ENCODE measurements around the gene NTN5.
"Not testable (repeated sequence)": the region's sequence is repeated elsewhere in the genome, so short reads cannot be mapped to it uniquely, and the experiment has no call there.

NTN5 gene

DNA sequence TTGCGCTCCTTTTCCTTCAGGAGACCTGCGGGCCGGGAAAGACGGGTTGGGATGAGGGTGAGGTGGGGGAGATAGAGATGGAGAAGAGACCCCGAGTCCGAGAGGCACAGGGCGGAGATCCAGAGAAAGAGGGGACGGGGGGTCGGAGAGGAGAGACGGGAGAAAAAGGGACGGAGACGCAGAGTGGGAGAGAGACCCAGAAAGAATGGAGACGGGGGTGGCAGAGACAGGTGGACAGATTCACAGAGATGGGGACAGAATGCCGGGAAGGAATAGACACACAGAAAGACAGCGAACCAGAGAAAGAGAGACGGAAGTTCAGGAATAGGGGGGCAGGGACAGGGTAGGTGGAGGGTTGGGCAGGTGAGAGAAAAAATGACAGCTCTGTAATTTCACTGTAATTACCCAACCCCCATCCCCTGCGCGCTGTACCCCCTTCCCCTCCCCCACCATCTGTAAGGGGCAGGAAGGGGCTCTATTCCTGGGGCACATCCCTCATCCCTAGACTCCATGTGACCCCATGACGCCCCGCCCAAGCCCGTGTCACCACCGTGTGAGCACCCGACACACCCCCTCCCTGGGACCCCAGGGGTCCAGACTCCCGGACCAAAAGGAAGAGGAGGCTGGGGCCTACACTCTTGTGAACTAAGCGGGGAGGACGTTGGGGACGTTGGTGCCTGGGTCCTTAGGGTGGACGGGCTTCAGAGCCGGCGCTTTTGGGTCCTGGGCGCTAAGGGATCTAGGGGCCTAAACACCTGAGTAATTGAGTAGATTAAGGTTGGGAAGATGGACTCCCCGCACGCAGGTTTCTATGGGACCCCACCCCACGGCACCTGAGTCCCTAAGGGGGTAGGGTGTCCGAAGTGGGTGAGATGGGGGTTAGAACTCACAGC lies 36.6 kb downstream of the NTN5 start:
- TF ChIP-seq, protein P1, sequence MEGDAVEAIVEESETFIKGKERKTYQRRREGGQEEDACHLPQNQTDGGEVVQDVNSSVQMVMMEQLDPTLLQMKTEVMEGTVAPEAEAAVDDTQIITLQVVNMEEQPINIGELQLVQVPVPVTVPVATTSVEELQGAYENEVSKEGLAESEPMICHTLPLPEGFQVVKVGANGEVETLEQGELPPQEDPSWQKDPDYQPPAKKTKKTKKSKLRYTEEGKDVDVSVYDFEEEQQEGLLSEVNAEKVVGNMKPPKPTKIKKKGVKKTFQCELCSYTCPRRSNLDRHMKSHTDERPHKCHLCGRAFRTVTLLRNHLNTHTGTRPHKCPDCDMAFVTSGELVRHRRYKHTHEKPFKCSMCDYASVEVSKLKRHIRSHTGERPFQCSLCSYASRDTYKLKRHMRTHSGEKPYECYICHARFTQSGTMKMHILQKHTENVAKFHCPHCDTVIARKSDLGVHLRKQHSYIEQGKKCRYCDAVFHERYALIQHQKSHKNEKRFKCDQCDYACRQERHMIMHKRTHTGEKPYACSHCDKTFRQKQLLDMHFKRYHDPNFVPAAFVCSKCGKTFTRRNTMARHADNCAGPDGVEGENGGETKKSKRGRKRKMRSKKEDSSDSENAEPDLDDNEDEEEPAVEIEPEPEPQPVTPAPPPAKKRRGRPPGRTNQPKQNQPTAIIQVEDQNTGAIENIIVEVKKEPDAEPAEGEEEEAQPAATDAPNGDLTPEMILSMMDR (IDR thresholded peaks at IDR 0.05; ENCODE audit: borderline replicate concordance, insufficient read depth, low read depth, low read length), result no peak
- peak overlapping the region; percentile 62 for H3K4me3 ChIP-seq (ENCODE audit: low read depth, low read length)

DNA sequence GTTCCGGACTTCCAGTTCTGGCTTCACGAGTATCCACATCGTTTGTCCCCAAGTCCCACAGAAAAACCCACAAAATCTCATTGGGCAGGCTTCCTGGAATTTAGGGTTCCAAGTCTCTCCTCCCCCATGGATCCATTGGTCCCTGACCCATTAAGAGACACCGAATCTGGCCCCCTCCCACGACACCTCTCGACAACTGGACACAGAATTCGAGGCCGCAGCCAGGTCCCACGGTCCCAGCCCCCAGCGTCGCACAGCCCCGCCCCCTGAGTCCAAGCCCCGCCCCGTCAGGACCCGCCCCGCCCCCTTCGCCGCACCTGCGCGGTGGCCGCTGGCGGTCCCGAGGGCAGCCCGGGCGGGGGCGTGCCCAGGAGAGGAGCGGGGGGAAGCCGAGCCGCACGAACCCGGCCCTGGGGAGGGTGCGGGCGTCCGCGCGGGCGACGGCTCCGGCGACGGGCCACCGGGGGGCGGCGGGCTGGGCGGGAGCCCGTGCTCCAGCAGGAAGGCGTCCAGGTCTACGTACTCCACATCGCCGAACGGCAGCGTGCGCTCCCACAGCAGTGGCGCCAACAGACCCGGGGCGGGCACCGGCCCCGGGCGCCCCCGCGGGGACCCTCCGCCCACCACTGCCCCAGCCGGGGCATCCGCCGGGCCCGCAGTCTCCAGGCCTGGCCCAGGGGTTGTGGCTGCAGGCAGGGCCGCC lies 37.4 kb downstream of the NTN5 start:
- peak overlapping the region; percentile 62 for H3K4me3 ChIP-seq (ENCODE audit: low read depth, low read length)
- TF ChIP-seq, protein P1 (IDR thresholded peaks at IDR 0.05; ENCODE audit: borderline replicate concordance, insufficient read depth, low read depth, low read length), result no peak

DNA sequence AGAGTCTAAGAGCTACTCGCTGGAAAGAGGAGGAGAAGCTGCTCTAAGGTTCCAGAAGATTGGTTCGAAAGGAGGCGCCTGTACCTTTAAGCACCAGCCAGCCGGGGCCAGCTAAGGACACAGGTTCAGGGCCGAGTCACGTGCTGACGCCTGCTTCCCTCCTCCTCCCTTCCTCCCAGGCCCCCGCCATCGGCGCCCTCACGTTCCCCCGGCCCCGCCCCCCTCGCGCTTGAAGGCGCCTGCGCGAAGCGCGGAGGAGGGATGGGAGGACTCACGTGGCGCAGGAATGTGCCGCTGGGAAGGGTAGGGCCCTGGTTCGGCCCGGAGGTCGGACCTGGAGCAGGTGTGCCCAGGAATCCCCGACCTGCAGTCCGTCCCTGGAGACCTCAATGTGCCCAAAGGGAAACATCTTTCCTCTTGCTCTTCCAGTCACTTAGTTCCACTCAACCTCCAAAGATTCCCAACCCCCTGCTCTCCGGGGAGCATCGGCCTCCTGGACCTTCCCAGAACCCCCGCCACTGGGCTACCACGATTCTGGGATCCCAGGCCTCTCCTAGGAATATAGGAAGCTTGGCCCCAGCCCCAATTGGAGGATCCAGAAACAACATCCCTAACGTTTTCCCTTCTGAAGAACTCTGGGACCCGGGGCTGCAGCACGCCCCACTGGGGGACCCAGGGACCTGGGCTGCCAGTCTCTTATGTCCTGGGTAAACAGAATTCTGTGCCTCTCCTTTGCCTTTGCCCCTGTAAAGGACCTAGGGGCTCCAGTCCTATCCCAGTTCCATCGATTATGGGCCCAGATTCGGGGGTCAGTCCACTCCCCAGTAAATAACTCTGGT lies 38.2 kb downstream of the NTN5 start:
- TF ChIP-seq, protein P1 (IDR thresholded peaks at IDR 0.05; ENCODE audit: borderline replicate concordance, insufficient read depth, low read depth, low read length), result no peak
- H3K4me3 ChIP-seq (ENCODE audit: low read depth, low read length), result peak overlapping the region; percentile 47

DNA sequence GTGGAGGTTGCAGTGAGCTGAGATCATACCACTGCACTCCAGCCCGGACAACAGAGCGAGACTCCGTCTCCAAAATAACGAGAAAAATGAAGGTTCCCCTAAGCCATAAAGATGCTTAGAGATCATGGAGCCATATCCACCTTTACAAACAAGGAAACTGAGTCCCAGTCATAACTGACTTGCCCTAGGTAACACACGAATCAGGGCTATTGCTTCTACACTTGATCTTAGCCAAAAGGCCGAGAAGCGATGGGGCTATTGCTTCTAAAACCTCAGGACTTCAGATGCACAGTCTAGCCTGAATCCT lies 38.8 kb downstream of the NTN5 start:
- TF ChIP-seq, protein P1 (IDR thresholded peaks at IDR 0.05; ENCODE audit: borderline replicate concordance, insufficient read depth, low read depth, low read length), result no peak
- peak overlapping the region; percentile 47 for H3K4me3 ChIP-seq (ENCODE audit: low read depth, low read length)

DNA sequence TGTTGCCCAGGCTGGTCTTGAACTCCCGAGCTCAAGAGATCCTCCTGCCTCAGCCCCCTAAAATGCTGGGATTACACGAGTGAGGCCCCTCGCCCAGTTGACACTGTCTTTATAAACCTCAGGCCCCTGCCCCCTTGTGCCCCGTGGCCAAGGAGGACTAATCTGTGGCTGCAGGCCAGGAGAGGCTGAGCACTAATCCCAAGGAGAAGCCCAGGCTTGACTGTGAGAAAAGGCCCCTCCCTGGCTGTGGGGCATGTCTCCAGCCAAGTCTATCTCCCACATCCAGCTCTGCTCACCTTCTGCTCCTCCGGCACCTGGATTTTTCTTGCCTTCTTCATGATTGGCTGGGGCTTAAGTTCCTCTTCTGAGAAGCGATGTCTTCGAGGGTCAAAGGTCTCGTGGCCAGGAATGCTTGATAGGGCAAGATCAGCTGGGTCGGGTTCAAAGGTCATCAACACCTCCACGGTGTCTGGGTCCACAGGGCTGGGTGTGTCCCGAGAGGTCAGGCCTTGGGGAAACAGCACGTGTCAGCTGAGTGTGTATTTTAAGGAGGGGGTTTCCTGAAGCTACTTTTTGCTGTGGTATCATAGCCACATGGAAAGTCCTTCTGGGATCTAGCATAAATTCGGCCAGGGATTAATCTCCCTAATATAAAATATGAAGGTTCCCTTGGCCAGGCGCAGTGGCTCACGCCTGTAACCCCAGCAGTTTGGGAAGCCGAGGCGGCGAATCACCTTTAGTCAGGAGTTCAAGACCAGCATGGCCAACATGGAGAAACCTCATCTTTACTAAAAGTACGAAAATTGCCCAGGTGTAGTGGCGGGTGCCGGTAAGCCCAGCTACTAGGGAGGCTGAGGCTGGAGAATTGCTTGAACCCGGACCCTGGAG lies 39.4 kb downstream of the NTN5 start:
- no peak overlapping the region for H3K4me3 ChIP-seq (ENCODE audit: low read depth, low read length)
- TF ChIP-seq, protein P1 (IDR thresholded peaks at IDR 0.05; ENCODE audit: borderline replicate concordance, insufficient read depth, low read depth, low read length), result no peak

DNA sequence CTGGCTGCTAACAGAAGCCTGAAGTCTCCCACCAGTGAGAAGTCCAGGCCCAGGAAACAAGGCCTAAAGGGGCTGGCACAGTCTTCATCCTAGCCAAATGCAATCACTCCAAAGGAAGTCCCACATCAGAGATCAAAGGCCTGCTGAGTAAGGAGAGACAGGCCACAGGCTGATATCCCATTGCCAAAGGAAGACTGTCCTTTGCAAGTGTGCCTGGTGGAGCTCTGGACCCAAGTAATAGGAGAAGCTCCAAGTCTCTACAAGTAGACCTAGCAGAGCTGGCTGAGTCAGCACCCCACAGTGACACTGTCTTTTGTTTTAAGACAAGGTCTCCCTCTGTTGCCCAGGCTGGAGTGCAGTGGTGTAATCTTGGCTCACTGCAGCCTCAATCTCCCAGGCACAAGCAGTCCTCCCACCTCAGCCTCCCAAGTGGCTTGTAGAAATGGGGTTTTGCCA lies 40.1 kb downstream of the NTN5 start:
- TF ChIP-seq, protein P1 (IDR thresholded peaks at IDR 0.05; ENCODE audit: borderline replicate concordance, insufficient read depth, low read depth, low read length), result no peak
- H3K4me3 ChIP-seq (ENCODE audit: low read depth, low read length), result no peak overlapping the region

DNA sequence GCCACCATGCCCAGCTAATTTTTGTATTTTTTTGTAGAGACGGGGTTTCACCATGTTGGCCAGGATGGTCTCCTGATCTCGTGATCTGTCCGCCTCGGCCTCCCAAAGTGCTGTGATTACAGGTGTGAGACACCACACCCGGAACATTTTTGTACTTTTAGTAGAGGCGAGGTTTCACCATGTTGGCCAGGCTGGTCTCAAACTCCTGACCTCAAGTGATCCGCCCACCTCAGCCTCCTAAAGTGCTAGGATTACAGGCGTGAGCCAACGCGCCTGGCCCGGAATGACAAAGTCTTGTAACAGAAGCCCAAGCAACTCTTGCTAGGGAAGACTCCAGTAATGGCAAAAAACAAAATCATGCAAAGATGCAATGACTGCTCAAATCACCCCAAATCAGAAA lies 40.5 kb downstream of the NTN5 start:
- H3K4me3 ChIP-seq (ENCODE audit: low read depth, low read length), result not testable (repeated sequence)
